Muscle of leg (tissue), 11 donors: ENCODE measurements around the gene PPM1H. TPM values are rescaled to one million over a fixed set of nuclear protein-coding genes. Genes with fewer than 3 reads are reported as not detected.
A peak's percentile ranks its signal among the peaks of the same experiment; 100 is the strongest.

Source experiments
- DNase-seq: peaks from one replicate; pipeline ENCODE4 v3.0.0; 2013
- H3K27ac ChIP-seq: one replicate; pipeline ENCODE4 v1.5.1; 2013; ENCODE audit warnings: mild to moderate bottlenecking, low read length, control low read depth
- H3K27me3 ChIP-seq: one replicate; pipeline ENCODE4 v1.6.1; 2013; ENCODE audit warnings: low read length; ENCODE audit not compliant: control insufficient read depth, insufficient read depth
- H3K36me3 ChIP-seq: one replicate; pipeline ENCODE4 v1.6.1; 2013; ENCODE audit warnings: low read length; ENCODE audit not compliant: control insufficient read depth, insufficient read depth
- H3K4me1 ChIP-seq: one replicate; pipeline ENCODE4 v1.6.1; 2013; ENCODE audit warnings: low read length; ENCODE audit not compliant: control insufficient read depth, insufficient read depth
- H3K4me3 ChIP-seq: one replicate; pipeline ENCODE4 v1.5.1; 2013; ENCODE audit warnings: low read length, control low read depth
- H3K9me3 ChIP-seq: replicated peaks from 2 replicates; pipeline ENCODE4 v1.6.1; 2013; ENCODE audit warnings: low read depth, low read length; ENCODE audit not compliant: control insufficient read depth
- WGBS: methylation state at CpG from one replicate; pipeline ENCODE4 v1.1.5; 2013; ENCODE audit warnings: missing lambda C conversion rate; ENCODE audit not compliant: insufficient coverage; 5-methylcytosine and 5-hydroxymethylcytosine counted together
- polyA plus RNA-seq, 8 donors: library from polyadenylated mRNA; unstranded; fragments of 120-200 nt; gene quantifications; one replicate each; pipeline versions ENCODE4 v1.2.1 to v1.2.3, GENCODE V29; 2013; ENCODE audit warnings: inconsistent platforms in 1 of 8, low replicate concordance in 1 of 8; ENCODE audit not compliant: insufficient read length in 8 of 8, insufficient read depth in 1 of 8
- total RNA-seq: library from RNA; stranded (reverse); fragments of 120-200 nt; gene quantifications from one replicate; pipeline ENCODE4 v1.2.4, GENCODE V29; 2013

Gene PPM1H
- total and polyA plus RNA-seq, 9 donors, result 2.7 to 4.2 (median 3.4) TPM

DNA sequence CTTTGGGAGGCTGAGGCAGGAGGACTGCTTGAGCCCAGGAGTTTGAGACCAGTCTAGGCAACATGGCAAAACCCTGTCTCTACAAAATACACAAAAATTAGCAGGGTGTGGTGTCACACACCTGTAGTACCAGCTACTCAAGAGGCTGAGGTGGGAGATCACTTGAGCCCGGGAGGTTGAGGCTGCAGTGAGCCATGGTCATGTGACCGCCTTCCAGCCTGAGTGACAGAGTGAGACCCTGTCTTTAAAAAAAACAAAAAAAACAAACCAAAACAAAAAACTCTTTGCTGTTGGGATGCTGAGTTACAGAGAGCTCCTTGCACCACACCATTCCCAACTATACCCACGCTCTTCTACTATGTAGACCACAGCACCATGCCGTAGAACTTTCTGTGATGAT lies 221.2 kb downstream of the PPM1H start:
- no peak for DNase-seq
- Histone ChIP-seq H3K36me3 (no peaks in the 10 kb centered on the region), H3K4me1 (peaks cover 57% of the 10 kb centered on the region), H3K9me3 (no peaks in the 10 kb centered on the region), H3K27ac (peak overlapping the region; percentile 92), H3K4me3 (no peak overlapping the region), H3K27me3 (no peaks in the 10 kb centered on the region)
- WGBS, result no CpG with 5 or more reads among the region's 4 CpGs

DNA sequence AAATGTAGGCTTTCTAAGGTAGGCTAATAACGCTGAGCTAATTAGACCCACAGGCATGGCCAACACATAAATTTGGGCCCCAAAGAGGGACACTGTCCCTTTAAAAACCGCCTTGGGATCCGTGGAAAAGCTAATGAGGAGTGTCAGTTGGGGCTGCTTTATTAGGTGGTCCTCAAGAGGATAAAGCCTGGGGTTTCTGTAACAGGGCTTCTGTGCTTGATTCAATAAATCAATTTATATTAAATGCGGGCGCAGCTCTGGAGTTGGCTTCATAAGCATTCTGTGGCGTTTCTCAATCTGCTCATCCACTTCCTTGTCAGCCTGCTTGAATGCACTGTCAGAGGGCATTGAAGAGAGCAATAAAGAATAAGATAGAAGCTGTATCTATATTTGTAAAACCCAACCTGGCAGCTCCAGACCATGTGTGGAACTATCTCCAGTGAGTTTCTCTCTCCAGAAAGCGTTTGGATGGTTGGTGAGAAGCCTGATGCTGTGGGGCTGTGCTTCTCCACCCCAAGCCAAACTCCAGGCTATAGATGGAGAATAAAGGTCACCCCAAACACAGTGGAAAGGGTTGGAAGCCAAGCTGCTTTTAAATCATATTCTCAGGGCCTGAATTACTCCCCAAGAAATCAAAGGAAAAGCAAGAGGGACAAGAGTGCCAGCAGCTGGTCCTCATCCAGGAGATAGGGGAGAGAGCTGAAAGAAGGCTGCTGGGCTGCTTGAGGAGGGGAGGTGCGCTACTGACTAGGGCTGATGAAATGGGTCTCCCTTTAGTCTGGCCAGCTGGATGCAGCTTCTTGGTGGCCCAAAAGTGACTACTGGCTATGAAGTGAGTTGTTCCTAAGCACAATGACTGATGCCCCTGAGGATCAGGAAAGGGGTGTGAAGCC lies 222.0 kb downstream of the PPM1H start:
- peak; percentile 23 for DNase-seq
- WGBS, result 61% methylated on average over 3 of the region's 8 CpGs
- Histone ChIP-seq H3K27me3 (no peaks in the 10 kb centered on the region), H3K9me3 (no peaks in the 10 kb centered on the region), H3K4me3 (no peak overlapping the region), H3K36me3 (no peaks in the 10 kb centered on the region), H3K4me1 (peaks cover 57% of the 10 kb centered on the region), H3K27ac (peak overlapping the region; percentile 92)

DNA sequence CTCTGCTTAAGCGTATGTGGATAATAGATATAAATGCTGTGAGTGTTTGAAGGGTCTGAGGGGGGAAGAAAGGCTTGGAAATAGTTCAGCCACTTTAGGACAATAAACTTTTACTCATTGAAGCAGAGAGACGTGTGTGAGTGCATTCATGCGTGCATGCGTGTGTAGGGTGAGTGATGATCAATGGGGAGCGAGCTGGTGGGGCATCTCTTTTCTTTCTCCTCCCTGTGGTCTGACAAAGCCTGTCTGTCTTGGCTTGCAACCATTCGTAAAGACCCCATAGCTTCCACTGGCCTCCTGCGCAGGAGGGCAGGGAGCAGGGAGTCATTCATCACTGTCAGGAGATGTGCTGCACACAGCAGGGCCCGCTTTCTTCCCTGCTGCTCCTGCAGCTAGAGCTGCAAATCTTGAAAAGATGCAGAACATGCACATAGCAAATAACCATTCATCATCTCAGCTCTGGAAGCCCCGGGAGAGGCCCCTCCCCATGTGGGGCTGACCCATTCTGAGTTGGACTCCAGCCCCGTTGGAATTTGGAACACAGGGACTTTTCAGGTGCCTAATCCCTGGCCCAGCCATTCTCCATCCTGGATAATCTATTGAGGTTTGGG lies 223.2 kb downstream of the PPM1H start:
- peaks cover 55% of the 10 kb centered on the region for H3K4me1 ChIP-seq
- H3K4me3 ChIP-seq, result no peak overlapping the region
- peak; percentile 29 for DNase-seq
- no peaks in the 10 kb centered on the region for H3K27me3 ChIP-seq
- 49% methylated on average over 3 of the region's 10 CpGs for WGBS
- H3K9me3 ChIP-seq, result no peaks in the 10 kb centered on the region
- H3K27ac ChIP-seq, result no peak overlapping the region
- H3K36me3 ChIP-seq, result no peaks in the 10 kb centered on the region

DNA sequence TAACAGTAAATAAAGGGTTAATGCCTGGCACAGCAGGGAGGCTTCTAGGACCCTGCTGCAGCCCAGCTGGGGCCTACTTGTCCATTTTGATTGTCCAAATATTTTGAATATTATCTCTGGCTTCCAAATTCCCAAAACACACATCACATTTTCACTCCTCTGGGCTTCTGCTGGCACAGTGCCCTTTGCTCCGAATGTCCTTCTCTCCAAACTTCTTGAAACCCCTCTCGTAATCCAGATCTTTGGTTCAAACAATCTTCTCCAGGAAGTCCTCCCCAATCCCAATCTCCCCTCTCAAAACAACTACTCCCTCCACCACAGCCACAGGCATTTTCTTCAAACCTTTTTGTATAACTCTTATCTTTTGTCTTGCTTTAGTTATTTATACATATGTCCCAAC lies 225.6 kb downstream of the PPM1H start:
- Histone ChIP-seq H3K4me1 (peaks cover 41% of the 10 kb centered on the region), H3K9me3 (no peaks in the 10 kb centered on the region), H3K36me3 (no peaks in the 10 kb centered on the region), H3K27ac (no peak overlapping the region), H3K4me3 (no peak overlapping the region), H3K27me3 (no peaks in the 10 kb centered on the region)
- no peak for DNase-seq
- WGBS, result 15% methylated on average over 2 of the region's 2 CpGs

DNA sequence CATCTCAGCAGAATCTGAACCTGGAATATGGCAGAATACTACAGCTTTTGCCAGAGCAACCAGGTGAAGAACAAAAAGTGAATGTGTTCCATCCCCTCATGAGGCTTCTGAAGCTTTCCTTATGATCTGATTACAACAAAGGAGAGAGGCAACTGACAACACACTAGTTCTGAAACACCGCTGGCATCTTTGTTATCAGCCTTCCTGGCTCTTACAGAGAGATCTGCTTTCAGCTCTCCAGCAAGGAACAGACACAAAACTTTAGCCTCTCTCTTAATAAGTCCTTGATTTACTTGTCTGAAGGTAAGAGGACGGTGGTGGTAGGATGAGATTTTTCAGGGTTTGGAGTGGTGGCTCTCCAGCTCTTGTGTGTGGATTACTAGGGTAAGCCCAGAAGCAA lies 227.0 kb downstream of the PPM1H start:
- Histone ChIP-seq H3K4me1 (peaks cover 39% of the 10 kb centered on the region), H3K4me3 (no peak overlapping the region), H3K27ac (no peak overlapping the region), H3K36me3 (no peaks in the 10 kb centered on the region), H3K27me3 (no peaks in the 10 kb centered on the region), H3K9me3 (no peaks in the 10 kb centered on the region)
- WGBS, result no CpG with 5 or more reads among the region's 2 CpGs
- DNase-seq, result no peak

DNA sequence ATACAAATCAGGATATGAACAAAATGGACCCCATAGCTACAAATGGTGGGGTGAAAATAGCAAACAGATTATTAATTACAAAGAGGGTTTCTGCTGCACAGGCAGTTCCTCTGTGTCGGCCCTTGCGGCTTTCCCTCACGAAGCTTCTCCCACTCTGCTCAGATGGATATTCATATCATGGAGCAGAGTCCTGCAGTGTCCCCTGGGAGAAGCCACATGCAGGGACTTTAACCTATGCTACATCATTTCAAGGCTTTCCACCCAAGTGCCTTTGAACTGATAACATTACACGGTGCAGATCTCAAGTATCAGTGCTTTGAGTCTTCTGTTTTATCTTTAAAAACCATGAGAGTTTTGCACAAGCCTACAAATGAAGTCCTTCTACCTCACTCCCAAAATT lies 229.1 kb downstream of the PPM1H start:
- WGBS, result 92% methylated on average over 2 of the region's 4 CpGs
- peaks cover 30% of the 10 kb centered on the region for H3K4me1 ChIP-seq
- H3K9me3 ChIP-seq, result no peaks in the 10 kb centered on the region
- no peak for DNase-seq
- H3K27ac ChIP-seq, result no peak overlapping the region
- H3K36me3 ChIP-seq, result no peaks in the 10 kb centered on the region
- no peak overlapping the region for H3K4me3 ChIP-seq
- H3K27me3 ChIP-seq, result no peaks in the 10 kb centered on the region

DNA sequence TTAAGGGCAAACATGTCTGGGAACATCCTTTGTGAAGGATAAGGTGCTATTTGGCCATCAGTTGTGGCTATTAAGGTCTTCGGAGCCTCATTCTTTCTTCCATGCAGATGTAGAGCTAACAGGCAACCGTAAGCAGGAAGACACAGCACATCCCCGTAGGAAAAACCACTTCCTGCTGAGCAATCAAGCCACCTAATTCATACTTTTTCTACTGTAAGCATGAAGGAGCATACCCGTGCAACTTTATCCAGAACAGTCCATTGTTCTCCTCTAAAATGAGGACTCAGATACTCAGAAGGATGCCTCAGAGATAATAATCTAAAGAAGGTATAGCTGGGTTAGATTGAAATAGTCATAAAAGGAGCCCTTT lies 232.0 kb downstream of the PPM1H start:
- no peak overlapping the region for H3K4me3 ChIP-seq
- 25% methylated on average over 2 of the region's 4 CpGs for WGBS
- H3K27ac ChIP-seq, result peak overlapping the region; percentile 83
- peaks cover 23% of the 10 kb centered on the region for H3K4me1 ChIP-seq
- DNase-seq, result peak; percentile 30
- no peaks in the 10 kb centered on the region for H3K36me3 ChIP-seq
- no peaks in the 10 kb centered on the region for H3K27me3 ChIP-seq
- H3K9me3 ChIP-seq, result no peaks in the 10 kb centered on the region

DNA sequence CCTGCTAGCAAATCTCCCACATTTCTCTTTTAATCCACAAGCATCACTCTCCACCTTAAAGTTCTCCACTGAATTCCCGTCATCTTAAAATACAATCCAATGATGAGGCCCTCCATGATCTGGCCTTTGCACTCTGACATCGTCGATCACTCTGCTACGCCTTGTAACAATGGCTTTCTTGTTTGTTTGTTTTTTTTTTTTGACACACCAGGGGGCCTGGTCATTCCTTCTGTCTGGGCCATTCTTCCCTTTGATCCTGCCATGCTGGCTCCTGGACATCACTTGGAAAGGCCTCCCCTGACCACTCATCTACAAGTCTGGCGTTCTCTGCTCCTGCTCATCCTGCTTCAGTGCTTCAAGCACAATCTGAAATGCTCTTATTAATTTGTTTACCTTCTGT lies 233.5 kb downstream of the PPM1H start:
- H3K4me1 ChIP-seq, result peaks cover 23% of the 10 kb centered on the region
- no peak for DNase-seq
- H3K9me3 ChIP-seq, result no peaks in the 10 kb centered on the region
- 81% methylated on average over 4 of the region's 5 CpGs for WGBS
- H3K36me3 ChIP-seq, result no peaks in the 10 kb centered on the region
- H3K27ac ChIP-seq, result no peak overlapping the region
- no peak overlapping the region for H3K4me3 ChIP-seq
- no peaks in the 10 kb centered on the region for H3K27me3 ChIP-seq

DNA sequence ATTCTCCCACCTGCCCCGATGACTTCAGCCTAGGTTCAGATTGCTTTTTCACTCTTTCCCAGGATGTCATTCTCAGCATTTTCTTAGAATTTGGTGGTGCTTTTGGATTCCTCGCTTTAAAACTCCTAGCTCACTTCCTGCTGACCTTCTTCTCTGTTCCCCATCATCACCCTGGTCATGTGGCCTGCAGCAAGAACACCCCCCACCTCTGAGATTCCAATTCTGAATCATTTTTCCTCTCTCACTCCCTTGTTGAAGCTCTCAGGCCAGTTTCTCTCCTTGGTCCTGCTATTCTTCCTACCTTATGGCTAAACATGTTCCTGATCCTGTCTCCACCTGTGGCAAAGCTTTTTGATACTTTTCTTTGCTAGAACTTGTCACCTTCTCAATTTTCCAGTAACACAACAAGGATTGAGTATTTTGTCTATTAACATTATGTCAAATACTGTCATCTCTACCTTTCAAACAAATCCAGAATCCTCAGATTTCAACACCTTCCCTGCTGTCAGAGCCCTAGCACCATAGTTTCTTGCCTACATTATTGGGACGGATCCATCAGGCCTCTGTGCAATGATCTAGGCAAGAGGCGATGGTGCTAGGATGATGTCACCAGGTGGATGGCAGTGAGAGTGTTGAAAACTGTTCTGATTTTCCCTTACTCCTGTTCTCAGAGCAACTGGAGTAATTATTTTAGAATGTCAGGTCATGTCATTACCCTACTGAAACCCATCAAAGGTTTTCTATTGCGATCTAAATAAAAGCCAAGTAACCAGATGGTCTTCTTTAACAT lies 234.7 kb downstream of the PPM1H start:
- H3K4me1 ChIP-seq, result peaks cover 23% of the 10 kb centered on the region

DNA sequence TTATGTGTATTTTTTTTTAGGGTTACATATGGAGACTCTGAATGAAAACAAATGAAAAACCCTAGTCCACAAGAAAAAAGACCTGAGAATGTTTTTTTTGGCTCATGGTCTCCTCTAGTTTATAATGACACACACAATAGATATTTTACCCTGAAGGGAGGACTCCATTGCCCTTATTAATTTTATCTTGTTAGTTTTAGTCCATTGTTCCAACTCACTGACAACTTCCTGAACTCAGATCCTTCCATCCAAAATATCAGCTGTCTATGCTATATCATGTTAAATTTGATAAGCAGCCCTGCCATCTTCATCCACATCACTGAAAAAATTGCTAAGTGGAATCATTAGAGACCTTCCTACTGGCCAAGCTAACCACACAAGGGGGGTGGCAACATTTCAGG lies 236.2 kb downstream of the PPM1H start:
- peaks cover 20% of the 10 kb centered on the region for H3K4me1 ChIP-seq
- H3K4me3 ChIP-seq, result no peak overlapping the region
- DNase-seq, result no peak
- H3K27ac ChIP-seq, result no peak overlapping the region
- no peaks in the 10 kb centered on the region for H3K27me3 ChIP-seq
- H3K36me3 ChIP-seq, result no peaks in the 10 kb centered on the region
- no peaks in the 10 kb centered on the region for H3K9me3 ChIP-seq

More for the DNA sequence above, 234.7 kb downstream of the PPM1H start:
- Histone ChIP-seq H3K4me3 (no peak overlapping the region), H3K36me3 (no peaks in the 10 kb centered on the region), H3K27ac (no peak overlapping the region), H3K27me3 (no peaks in the 10 kb centered on the region), H3K9me3 (no peaks in the 10 kb centered on the region)
- no peak for DNase-seq
- WGBS, result 100% methylated on average over 2 of the region's 5 CpGs
